NCI-H2196 treated with DMSO at 0.1 percent for 48 hours (cell line): Measurements from ENCODE around the gene VARS2.
A peak's percentile ranks its signal among the peaks of the same experiment; 100 is the strongest.
"Not testable (repeated sequence)": the region's sequence is repeated elsewhere in the genome, so short reads cannot be mapped to it uniquely, and the experiment has no call there.

ENCODE experiments used
- DNase-seq: peaks from one replicate; lab custom pipeline; 2025; ENCODE audit not compliant: unreplicated experiment; lab: John Stamatoyannopoulos, UW

VARS2 gene

GRCh38 chr6:30898750-30899360, 15.2 kb upstream of the VARS2 start:
- DNase-seq, result no peak

DNA sequence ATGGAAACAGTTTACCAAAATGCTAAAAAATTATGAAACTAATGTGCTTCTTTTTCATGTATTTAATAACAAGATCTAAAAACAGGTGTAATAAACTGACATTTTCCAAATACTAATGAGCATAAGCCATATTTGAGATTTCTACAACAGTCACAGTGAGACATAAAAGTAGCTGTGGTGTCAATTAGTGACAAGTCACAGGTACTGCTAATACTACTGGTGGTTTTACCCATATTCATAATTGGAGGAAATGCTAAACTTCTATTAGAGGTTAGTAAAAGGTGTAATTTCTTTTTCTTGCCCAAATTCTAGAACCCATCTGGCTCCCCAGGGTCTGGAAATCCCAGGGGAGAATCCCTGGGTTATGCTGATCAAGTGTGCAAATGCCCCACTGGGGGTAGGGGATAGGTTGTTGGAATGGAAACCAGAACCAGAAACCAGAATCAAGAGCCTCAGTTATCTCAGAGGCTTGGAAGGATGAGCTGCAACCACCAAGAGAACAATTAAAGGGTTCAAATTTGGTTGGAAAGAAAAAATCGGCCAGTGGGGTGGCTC, 13.1 kb upstream of the VARS2 start:
- no peak for DNase-seq

- no peak for DNase-seq
Observed at GRCh38 chr6:30901436-30901835, 12.6 kb upstream of the VARS2 start.

DNA sequence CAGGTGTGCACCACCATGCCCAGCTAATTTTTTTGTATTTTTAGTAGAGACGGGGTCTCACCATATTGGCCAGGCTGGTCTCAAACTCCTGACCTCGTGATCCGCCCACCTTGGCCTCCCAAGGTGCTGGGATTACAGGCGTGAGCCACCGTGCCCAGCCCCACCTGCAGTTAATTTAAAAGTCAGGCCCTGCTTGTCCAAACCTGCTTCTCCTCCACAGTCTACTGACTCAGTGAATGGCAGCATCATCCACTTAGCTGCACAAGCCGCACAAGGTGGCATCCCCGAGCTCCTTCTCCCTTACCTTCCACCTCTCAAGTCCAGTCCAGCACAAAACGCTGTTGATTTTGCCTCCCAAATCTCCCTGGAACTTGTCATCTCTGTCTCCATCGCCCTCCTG, 11.8 kb upstream of the VARS2 start:
- DNase-seq, result not testable (repeated sequence)

DNA sequence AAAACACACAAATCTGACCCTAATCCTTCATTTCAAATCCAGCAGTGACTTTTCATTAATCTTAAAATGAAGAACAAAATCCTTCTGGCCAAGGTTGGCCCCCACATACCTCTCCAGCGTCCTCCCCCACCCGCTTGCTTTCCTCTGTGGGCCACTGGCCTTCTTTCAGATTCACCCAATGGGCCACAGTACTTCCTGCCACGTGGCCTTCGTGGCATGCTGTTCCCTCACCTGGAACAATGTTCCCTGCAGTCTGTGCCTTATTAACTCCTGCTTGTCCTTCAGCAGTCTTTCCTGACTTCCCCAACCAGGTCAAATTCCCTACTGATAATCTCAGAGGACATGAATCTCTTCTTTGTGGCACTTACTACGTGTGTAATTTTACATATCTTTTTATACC, 11.3 kb upstream of the VARS2 start:
- DNase-seq, result no peak

- DNase-seq, result no peak
Observed at GRCh38 chr6:30903236-30903635, 10.8 kb upstream of the VARS2 start.

DNA sequence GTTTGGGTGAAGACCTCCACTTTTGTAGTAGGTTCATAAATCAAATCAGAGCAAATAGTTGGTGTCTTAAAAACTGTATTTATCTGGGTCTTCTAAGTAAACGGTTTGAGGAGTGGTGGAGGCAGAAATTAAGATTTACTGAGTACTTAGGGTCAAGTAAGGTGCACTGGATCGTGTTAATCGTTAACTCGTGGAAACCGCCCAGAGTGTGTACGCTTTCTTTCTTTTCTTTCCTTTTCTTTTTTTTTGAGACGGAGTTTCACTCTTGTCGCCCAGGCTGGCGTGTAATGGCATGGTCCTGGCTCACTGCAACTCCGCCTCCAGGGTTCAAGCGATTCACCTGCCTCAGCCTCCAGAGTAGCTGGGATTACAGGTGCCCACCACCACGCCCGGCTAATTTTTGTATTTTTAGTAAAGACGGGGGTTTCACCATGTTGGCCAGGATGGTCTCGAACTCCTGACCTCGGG, 6.7 kb upstream of the VARS2 start:
- DNase-seq, result not testable (repeated sequence)

DNA sequence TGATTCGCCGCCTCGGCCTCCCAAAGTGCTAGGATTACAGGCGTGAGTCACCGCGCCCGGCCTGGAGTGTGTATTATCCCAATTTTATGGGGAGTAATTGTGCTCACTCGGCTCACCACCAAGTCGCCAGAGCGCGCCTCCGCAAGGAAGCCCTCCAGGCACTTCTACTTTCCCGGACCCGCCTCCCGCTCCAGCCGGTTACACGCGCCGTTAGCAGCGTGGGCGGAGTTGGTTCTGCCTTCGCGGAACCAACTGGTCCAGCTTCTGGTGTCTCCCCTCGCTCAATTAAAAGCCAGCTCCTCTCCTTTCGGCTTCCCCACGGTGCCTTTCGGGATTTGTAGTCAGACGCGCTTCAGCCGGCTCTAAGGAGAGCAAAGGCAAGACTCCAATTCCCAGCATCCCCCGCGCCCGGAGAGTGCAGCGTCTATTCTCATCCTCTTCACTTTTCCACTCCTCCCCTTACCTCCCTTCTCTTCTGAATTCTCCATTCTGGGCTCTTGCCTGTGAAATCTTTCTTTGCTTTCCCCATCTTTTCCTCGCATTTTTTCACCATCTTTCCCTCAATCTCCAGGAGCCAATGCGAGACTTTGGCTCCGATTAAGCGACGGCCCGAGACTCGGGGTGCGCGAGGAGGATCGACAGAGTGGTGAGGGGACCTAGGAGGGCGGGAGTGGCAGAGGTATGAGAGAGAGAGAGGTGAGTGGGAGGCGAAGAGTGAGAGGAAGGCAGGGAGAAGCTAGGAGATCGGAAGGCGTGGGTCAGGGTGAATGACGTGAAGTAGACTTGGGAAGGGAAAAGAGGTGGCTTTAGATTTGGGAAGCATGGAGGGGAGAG, 6.1 kb upstream of the VARS2 start, which contains the start of gene GTF2H4:
Gene GTF2H4, plus strand, starts transcription at position 450 of the 834 bp plus-strand sequence.
- peak; percentile 95 for DNase-seq

GRCh38 chr6:30908700-30909099, 5.3 kb upstream of the VARS2 start:
- no peak for DNase-seq

DNA sequence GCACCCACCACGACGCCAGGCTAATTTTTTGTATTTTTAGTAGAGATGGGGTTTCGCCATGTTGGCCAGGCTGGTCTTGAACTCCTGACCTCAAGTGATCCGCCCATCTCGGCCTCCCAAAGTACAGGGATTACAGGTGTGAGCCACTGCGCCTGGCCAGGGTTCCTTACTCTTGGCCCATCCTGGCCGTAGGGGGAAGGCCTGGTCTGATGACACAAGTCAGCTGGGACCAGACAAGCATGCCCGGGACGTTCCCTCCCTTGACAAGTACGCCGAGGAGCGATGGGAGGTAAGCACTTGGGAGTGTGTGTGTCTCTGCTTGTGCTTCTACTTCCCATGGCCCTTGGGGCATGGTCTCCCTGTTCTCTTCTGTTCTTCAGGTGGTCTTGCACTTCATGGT, 3.6 kb upstream of the VARS2 start:
- DNase-seq, result not testable (repeated sequence)

DNA sequence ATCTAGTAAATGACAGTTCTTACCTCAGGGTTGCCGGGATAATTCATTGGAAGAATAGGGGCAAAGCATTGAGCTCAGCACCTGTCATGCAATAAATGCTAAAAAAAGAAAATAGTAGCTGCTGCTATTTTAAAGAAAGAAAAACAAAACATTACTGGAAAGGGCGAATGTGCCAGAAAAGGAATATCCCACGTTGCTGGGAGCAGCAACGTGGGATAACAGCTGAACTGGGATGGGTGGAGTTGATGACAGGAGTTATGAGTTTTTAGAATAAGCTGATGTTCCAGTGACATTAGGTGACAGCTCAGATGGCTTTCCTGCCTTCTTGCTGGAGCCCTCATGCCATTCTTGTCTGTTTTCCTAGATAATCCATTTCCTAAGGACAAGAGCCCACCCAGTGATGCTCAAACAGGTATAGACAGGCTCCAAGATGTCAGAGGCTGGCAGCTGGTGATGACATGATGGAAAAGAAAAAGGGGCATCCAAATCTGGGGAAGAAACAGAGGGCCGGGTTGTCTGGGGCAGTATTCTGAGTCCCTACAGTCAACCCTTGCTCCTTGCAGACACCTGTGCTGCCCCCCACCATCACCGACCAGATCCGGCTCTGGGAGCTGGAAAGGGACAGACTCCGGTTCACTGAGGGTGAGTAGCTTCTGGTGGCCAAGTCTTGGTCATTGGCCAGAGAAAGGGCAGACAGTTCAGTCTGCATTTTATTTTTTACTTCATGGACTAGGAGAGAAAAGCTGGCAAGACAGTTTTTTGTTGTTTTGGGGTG, 1.1 kb upstream of the VARS2 start:
- no peak for DNase-seq

DNA sequence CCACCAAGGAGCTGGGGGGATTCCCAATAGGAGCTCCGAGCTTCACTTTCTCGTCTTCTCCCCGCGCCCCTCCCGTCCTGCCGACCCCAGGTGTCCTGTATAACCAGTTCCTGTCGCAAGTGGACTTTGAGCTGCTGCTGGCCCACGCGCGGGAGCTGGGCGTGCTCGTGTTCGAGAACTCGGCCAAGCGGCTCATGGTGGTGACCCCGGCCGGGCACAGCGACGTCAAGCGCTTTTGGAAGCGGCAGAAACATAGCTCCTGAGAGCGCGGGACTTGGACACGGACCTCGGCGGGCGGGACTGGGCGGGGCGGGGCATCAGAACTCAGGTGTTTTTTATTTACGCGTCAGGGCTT, 340 bp upstream of the VARS2 start:
- no peak for DNase-seq

GRCh38 chr6:30914854-30915590, 984 bp downstream of the VARS2 start:
- no peak for DNase-seq

DNA sequence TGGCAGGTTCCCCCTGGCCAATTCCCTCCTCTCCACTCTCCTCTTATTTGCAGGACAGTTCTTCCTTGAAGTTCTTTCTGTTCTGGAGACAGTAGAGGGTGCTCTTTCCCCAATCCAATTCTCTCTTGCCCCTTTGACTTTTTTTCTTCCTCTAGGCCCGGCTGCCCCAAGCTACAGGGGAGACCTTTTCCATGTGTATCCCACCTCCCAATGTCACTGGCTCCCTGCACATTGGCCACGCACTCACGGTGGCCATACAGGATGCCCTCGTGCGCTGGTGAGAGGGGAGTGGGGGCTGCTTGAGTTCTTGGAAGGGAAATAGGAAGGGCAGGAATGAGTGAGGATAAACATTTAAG, 1.5 kb downstream of the VARS2 start:
- DNase-seq, result peak; percentile 40

DNA sequence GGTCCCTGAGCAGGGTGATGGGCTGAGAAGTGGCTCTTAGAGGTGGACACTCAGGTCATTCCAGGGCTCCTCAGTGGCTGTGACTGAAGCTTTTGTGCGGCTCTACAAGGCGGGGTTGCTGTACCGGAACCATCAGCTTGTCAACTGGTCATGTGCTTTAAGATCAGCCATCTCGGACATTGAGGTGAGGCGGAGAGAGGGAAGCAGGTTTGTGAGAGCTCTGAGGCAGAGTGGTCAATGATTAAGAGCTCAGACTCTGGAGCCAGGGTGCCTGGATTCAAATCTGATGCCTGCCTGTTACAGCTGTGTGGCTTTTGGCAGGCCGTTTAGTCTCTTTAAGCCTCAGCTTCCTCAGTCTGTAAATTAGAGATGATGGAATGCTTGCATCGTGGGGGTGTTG, 3.0 kb downstream of the VARS2 start:
- no peak for DNase-seq

DNA sequence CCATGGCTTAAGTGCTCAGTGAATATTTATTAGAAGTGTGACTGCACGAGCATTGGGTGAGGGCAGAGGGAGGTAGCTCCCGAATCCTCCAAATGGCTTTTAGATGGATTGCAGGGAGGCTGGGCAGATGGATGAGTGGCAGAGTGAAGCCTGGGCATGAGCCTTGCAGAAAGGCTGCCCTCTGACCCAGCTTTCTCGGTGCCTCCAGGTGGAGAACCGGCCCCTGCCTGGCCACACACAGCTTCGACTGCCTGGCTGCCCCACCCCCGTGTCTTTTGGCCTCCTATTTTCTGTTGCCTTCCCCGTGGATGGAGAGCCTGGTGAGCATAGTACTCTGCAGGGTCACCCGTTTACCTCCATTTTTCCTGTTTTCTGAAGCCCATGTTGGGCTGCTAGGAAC, 3.4 kb downstream of the VARS2 start:
- DNase-seq, result no peak

DNA sequence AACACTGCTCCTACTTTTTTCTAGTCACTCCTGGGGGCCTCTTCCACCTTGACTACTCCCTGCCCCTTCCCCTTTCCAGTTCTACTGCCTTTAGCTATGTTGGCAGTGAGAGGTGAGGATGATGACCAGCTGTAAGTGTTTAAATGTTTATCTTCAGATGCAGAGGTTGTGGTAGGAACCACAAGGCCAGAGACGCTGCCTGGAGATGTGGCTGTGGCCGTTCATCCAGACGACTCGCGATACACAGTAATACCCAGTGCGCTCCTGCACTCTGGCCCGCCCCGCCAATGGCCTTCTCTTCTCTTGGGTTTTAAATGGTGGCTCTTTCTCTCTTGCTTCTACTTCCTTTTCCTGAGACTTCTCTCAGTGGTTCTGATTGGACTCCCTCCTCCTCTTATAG, 4.6 kb downstream of the VARS2 start:
- DNase-seq, result no peak

DNA sequence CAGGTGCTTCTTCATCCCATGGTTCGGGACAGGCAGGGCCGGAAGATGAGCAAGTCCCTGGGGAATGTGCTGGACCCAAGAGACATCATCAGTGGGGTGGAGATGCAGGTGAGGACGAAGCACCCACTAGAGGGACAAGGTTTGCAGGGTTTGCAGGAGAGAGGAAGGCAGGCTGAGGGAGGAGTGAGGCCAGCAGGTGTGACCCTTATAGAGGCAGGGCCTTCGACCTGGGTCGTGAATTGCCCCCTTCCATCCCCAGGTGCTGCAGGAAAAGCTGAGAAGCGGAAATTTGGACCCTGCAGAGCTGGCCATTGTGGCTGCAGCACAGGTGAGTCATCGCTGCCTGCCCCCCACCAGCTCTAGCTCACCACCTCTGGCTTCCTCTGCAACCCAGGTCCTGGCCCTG, 8.4 kb downstream of the VARS2 start:
- DNase-seq, result no peak

- not testable (repeated sequence) for DNase-seq
Observed at GRCh38 chr6:30924040-30924627, 10.1 kb downstream of the VARS2 start.

- DNase-seq, result no peak
Observed at GRCh38 chr6:30926644-30927043, 12.6 kb downstream of the VARS2 start.
